SU-DHL-6 (cell line): ENCODE measurements around the gene LENEP.

Experiments used
- CTCF ChIP-seq: fragments of 200-600 bp; sonication (generic); IDR thresholded peaks from one replicate; pipeline ENCODE4 v1.5.1; 2017; ENCODE audit warnings: antibody characterized with exemption, mild to moderate bottlenecking, low read length, moderate library complexity; ENCODE audit not compliant: insufficient read depth, poor library complexity, severe bottlenecking
- EZH2phosphoT487 ChIP-seq: fragments of 200-600 bp; sonication (generic), shearing (Covaris generic); conservative IDR thresholded peaks from 2 replicates; pipeline ENCODE4 v1.6.1; 2018; ENCODE audit warnings: mild to moderate bottlenecking, antibody characterized with exemption, low read length, moderate library complexity, mixed read lengths

DNA sequence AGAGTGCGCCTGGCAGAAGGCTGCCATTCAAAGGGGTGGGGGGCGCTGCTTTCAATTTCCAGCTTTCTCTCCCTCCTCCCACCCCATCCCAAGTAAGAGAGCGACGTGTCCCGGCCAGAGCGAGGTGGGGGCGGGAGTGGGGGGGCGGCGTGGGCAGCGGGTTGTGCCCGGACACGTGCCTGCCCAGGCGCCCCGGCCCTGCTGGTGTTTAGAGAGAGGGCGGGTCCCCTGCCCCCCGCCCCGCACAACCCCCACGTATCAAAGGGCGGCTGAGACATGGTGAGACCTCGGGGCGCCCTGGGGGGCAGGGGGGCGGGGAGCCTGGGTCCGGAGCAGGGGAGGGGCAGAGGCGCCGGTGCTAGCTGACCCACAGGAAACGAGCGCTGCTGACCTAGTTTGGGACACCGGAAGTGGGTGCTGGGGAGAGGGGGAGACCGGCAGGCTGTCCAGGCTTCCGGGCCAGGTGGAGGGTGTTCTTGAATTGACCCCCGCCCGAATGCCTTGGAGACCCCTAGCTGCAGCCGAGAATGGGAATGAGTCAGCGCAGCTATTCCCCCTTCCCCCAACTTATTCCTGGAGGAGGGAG lies 10.5 kb downstream of the LENEP start:
- TF ChIP-seq CTCF (no peak), EZH2phosphoT487 (no peak)
